Stimulated activated CD4-positive, alpha-beta T cell treated with anti-CD3 and anti-CD28 coated beads, Interleukin-15, amount 100 ng/mL, for 48 hours (primary cell): ENCODE results near the gene CTNNB1.

Source experiments
- DNase-seq, 2 donors: peaks; one replicate each; pipeline ENCODE4 v3.0.0-alpha.2; 2020; ENCODE audit warnings: low read depth in 2 of 2

The CTNNB1 gene

DNA sequence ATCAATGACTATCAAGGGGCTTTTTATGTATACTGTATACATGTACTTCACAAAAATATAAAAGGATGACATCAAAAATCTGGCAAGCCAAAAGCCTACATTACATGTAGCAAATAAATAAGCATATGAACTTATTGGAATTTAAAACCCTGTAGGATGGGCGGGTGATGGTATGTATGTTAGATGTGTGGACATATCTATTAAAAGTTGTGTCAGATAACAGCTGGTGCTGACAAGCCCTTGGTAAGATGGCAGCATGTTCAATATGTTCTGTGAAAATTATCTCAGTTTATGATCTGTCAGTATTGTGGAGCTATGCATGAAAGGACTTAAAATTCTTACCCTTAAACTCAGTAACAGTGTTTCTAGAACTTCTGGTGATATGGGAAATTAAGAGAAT lies 20.1 kb downstream of the CTNNB1 start:
- DNase-seq: no peak

- no peak for DNase-seq
Measured at GRCh38 chr3:41220906-41221677, 21.8 kb downstream of the CTNNB1 start.

DNA sequence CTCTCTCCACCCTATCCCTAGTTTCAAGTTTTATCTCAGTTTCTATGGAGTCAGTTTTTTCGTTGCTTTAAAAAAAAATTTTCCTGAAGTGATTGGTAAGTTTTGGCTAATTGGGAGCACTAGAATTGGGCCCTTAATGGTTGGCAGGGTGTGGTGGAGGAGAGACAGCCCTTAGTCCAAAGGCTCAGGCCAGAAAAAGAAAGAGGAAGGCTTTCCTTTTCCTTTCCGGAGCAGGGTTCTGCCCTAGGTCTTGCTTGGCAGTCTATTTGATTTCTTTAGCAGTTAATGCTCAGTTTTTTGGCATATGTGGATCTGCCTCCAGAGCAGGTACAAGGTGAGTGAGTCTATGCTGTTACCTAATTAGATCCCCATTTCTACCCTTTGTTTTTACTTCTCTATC lies 22.7 kb downstream of the CTNNB1 start:
- no peak for DNase-seq

DNA sequence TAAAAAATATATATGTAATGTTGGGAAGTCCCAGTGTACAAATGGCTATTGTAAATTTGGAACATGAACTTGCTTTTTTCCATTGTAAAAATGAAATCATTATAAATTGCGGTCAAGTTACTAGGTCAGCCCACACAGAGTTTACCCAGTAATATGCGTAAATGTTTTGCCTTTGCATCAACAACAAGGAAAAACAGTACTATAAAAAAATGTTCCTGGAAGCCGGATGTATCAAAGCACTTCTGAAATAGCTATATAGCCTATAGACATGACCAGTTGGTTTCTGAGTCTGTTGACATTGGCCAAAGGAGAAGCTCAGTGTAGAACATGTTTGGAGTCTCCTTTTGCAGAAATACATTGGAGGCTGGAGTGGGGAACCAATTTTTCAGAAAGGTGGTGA lies 23.2 kb downstream of the CTNNB1 start:
- DNase-seq: no peak

- no peak for DNase-seq
Measured at GRCh38 chr3:41223078-41223477, 23.8 kb downstream of the CTNNB1 start.

- no peak for DNase-seq
Measured at GRCh38 chr3:41223691-41224090, 24.4 kb downstream of the CTNNB1 start.

DNA sequence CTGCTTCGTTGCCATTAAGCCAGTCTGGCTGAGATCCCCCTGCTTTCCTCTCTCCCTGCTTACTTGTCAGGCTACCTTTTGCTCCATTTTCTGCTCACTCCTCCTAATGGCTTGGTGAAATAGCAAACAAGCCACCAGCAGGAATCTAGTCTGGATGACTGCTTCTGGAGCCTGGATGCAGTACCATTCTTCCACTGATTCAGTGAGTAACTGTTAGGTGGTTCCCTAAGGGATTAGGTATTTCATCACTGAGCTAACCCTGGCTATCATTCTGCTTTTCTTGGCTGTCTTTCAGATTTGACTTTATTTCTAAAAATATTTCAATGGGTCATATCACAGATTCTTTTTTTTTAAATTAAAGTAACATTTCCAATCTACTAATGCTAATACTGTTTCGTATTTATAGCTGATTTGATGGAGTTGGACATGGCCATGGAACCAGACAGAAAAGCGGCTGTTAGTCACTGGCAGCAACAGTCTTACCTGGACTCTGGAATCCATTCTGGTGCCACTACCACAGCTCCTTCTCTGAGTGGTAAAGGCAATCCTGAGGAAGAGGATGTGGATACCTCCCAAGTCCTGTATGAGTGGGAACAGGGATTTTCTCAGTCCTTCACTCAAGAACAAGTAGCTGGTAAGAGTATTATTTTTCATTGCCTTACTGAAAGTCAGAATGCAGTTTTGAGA lies 25.0 kb downstream of the CTNNB1 start:
- DNase-seq: no peak

DNA sequence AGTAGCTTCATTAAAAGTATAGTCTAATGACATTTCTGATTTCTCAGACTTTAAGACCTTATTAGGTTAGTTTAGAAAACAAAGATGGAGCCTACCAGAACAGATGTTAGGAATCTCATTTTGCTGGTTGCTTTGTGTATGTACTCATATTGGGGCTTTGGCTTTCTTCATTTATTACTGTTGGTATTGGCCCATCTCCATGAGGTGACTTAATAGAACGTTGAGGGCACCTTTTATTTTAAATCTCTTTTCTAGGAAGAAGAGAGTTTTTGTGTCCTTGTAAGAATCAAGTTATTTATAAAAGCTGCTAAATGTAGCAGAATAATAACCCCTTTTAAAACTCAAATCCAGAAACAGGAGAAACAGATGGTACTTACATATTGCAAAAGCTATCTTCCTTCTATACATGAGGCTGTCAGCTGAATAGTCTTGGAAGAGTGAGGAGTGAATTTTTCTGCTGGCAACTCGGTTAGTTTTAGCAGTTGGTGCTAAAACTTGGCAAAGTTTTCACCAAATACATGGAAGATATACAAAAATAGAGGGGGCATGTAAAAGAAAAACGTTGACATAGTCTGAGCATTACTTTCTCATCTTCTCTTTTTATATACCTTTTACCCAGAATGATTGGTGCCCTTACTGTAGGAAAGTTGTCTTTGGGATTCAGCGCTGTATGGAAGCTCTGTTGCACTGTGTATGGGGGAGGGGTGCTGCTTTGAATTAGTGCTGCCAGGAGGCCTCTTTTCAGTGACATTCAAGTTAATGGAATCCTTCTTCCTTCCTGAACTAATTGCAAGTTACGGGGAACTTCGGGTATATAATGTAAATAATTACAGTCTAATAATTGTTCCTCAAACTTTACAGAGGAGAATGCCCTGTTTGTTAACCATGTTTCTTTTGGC lies 35.8 kb downstream of the CTNNB1 start:
- no peak for DNase-seq

- no peak for DNase-seq
Measured at GRCh38 chr3:41236228-41236627, 36.9 kb downstream of the CTNNB1 start.

GRCh38 chr3:41237907-41238306 lies 38.6 kb downstream of the CTNNB1 start:
- no peak for DNase-seq

DNA sequence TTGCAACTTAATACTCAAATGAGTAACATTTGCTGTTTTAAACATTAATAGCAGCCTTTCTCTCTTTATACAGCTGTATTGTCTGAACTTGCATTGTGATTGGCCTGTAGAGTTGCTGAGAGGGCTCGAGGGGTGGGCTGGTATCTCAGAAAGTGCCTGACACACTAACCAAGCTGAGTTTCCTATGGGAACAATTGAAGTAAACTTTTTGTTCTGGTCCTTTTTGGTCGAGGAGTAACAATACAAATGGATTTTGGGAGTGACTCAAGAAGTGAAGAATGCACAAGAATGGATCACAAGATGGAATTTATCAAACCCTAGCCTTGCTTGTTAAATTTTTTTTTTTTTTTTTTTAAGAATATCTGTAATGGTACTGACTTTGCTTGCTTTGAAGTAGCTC lies 40.3 kb downstream of the CTNNB1 start:
- DNase-seq: no peak

GRCh38 chr3:41241161-41241560 lies 41.9 kb downstream of the CTNNB1 start:
- DNase-seq: no peak

DNA sequence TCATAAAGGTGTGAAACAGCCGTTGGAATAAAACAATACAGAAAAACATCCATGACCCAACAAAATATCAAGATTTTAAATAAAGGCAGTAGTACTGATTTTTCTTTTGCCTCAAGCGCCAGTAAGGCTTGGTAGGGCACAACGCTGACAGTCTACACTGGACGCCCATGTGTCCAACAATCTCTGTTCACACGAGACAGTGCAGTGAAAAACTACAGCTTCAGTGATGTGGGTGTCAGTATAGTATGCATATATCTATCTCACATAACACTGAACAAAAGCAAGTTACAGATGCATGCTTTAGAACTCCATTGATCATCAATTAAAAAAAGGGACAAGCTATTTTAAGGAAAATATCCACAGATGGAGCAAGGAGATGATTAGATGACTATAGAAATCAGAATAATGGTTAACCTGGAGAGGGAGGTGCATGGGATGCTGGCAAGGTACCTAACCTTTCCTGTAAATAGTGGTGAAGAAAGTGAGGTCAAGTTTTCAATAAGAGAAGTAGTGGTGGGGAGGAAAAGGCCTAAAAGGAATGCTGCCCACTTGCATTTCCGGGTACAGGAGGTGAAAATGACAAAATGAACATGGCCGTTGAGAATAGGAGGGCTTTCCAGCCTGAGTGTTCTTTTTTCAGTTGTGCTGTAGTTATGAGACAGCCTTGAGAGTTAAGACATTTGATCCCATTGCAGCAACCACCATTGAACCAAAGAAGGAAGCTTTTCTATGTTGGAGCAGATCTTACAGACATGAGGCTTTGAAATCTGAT lies 42.7 kb downstream of the CTNNB1 start:
- DNase-seq: no peak

- DNase-seq: no peak
Measured at GRCh38 chr3:41243183-41243582, 43.9 kb downstream of the CTNNB1 start.

- no peak for DNase-seq
Measured at GRCh38 chr3:41244620-41245336, 45.5 kb downstream of the CTNNB1 start.

DNA sequence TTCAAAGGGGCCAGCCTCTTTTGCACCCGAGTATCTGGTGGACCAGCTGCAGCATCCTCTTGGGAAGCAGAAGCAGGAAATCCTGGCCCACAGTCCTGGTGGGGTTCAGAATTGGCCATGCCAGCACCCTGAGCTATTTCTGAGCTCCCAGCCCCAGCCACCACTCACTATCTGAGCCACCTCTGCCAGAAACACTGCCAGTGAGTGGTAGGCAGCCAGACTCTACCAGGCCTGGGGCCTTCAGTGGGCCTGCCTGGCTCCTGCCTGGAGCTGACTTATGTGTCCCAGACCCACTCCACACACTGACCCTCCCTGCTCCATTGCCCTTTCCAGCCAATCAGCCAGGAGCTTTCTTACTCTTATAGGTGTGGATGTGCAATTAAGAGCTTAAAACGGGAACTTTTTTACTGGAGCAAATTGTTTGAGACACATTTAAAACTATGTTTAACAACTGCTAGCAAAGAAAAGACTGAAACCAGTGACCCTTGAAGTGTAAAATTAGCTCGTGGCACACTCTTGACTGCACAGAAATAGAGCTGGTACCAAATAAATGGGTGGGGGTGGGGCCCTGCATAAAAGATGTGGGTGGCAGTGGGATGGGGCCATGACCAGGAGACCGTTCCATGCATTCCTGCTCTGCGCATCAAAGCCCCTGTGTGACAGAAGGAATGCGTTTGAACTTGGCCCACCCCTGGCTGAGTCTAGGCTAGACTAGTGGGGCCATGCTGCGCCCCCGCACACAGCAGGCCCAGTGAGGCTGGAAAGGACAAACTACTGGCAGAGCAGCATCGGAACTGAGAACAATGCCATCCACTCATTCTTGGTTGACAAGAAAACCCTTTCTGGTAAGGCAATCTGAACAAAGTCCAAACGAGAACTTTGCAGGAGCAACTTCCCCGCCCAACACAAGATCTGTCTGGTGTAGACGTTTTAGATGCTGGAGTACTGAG lies 48.0 kb downstream of the CTNNB1 start:
- DNase-seq: no peak

DNA sequence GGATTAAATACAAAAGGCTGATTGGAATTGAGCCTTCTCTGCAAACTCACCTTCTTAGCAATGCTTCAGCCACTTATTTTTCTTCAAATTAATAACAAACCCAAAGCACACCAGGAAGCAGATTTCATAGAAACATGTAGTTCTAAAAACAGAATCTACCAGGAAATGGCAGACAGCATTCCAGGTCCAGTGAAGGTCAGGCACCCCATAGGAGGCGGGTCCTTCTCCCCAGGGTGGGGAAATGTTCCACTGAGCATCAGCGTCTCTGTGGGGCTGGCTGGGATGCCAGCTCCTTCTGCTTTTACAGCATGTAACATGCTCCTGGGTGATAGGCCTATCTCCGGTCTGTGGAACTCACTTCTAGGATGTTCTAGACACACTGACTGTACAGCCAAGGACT lies 49.2 kb downstream of the CTNNB1 start:
- no peak for DNase-seq

- no peak for DNase-seq
Measured at GRCh38 chr3:41249318-41249717, 50.0 kb downstream of the CTNNB1 start.

- DNase-seq: no peak
Measured at GRCh38 chr3:41250825-41251224, 51.5 kb downstream of the CTNNB1 start.

GRCh38 chr3:41251593-41251992 lies 52.3 kb downstream of the CTNNB1 start:
- DNase-seq: no peak
